SK-N-SH (cell line): Measurements from ENCODE around the gene PIGW. TPM values are rescaled to one million over a fixed set of nuclear protein-coding genes. Genes with fewer than 3 reads are reported as not detected.

ENCODE experiments used
- CTCF ChIA-PET: fragments of 300-600, 350-600 bp; formaldehyde crosslinking; extraction: SDS; loops from one replicate; lab custom pipeline; 2021; lab: Yijun Ruan, JAX
- POLR2A ChIA-PET: fragments of 350-600 bp; sonication (Branson Sonifier 250); formaldehyde crosslinking; extraction: SDS; loops from one replicate; lab custom pipeline; 2020; ENCODE audit warnings: antibody characterized with exemption, inconsistent platforms; lab: Yijun Ruan, JAX
- DNase-seq: peaks from one replicate; pipeline ENCODE4 v3.0.0; 2012
- H2AFZ ChIP-seq: fragments of 200-600 bp; sonication (generic); 2 replicates; pipeline ENCODE4 v1.8.1; 2016; ENCODE audit warnings: antibody characterized with exemption, mild to moderate bottlenecking, low read depth
- H3F3A ChIP-seq: fragments of 200-600 bp; sonication (generic); replicated peaks from 2 replicates; pipeline ENCODE3; 2016; ENCODE audit warnings: antibody characterized with exemption, mild to moderate bottlenecking; ENCODE audit not compliant: insufficient read depth
- H3K27ac ChIP-seq, 2 experiments: fragments of 200-500 bp in 1 of 2; fragments of 200-600 bp in 1 of 2; sonication (Bioruptor generic) in 1 of 2; sonication (generic), shearing (Covaris generic) in 1 of 2; 2 replicates each; pipeline versions ENCODE4 v1.5.1 to v1.6.1; 2014 to 2016; ENCODE audit warnings: low read depth in 2 of 2, inconsistent platforms in 1 of 2, low read length in 1 of 2, mild to moderate bottlenecking in 1 of 2, mixed read lengths in 1 of 2
- H3K27me3 ChIP-seq: fragments of 200-600 bp; sonication (generic), shearing (Covaris generic); 2 replicates; pipeline ENCODE4 v1.6.1; 2016; ENCODE audit warnings: mixed run types; ENCODE audit not compliant: insufficient read depth
- H3K36me3 ChIP-seq, 2 experiments: fragments of 200-500 bp in 1 of 2; fragments of 200-600 bp in 1 of 2; sonication (Bioruptor generic) in 1 of 2; sonication (generic) in 1 of 2; replicated peaks in 1 of 2; 2 replicates each; pipeline versions ENCODE3 to v1.5.1; 2014 to 2016; ENCODE audit warnings: low read length in 1 of 2, mild to moderate bottlenecking in 1 of 2; ENCODE audit not compliant: insufficient read depth in 2 of 2, control insufficient read depth in 1 of 2
- H3K4me1 ChIP-seq, 2 experiments: fragments of 200-500 bp in 1 of 2; fragments of 200-600 bp in 1 of 2; sonication (Bioruptor generic) in 1 of 2; sonication (generic), shearing (Covaris generic) in 1 of 2; 2 replicates each; pipeline versions ENCODE4 v1.5.1 to v1.6.1; 2014 to 2016; ENCODE audit warnings: low read depth in 1 of 2, low read length in 1 of 2, mixed run types in 1 of 2; ENCODE audit not compliant: insufficient read depth in 2 of 2, control insufficient read depth in 1 of 2
- H3K4me2 ChIP-seq: fragments of 200-600 bp; sonication (generic), shearing (Covaris generic); 2 replicates; pipeline ENCODE4 v1.6.1; 2017; ENCODE audit warnings: mixed run types
- H3K4me3 ChIP-seq, 2 experiments: fragments of 200-500 bp in 1 of 2; fragments of 200-600 bp in 1 of 2; sonication (Bioruptor generic) in 1 of 2; sonication (generic), shearing (Covaris generic) in 1 of 2; 2 replicates each; pipeline versions ENCODE4 v1.5.1 to v1.8.1; 2014 to 2016; ENCODE audit warnings: low read depth in 2 of 2, inconsistent platforms in 1 of 2, low read length in 1 of 2, mild to moderate bottlenecking in 1 of 2, mixed read lengths in 1 of 2, moderate library complexity in 1 of 2
- H3K79me2 ChIP-seq: fragments of 200-600 bp; sonication (generic); 2 replicates; pipeline ENCODE4 v1.8.1; 2017; ENCODE audit warnings: mild to moderate bottlenecking; ENCODE audit not compliant: insufficient read depth
- H3K9ac ChIP-seq: fragments of 200-600 bp; sonication (generic); 2 replicates; pipeline ENCODE4 v1.6.1; 2017; ENCODE audit warnings: mixed run types
- H3K9me2 ChIP-seq: fragments of 200-600 bp; sonication (generic); 2 replicates; pipeline ENCODE4 v1.6.1; 2017; ENCODE audit warnings: mixed run types
- H3K9me3 ChIP-seq: fragments of 200-600 bp; sonication (generic); 2 replicates; pipeline ENCODE4 v1.6.1; 2017; ENCODE audit warnings: mixed run types, mild to moderate bottlenecking, moderate library complexity
- H4K20me1 ChIP-seq: fragments of 200-600 bp; sonication (generic); 2 replicates; pipeline ENCODE4 v1.6.1; 2017; ENCODE audit warnings: mild to moderate bottlenecking, mixed run types; ENCODE audit not compliant: insufficient read depth
- CHD2 ChIP-seq: fragments of 150-350 bp; IDR thresholded peaks from 2 replicates; pipeline ENCODE4 v1.6.1; 2018; ENCODE audit warnings: low read length; ENCODE audit not compliant: partially characterized antibody
- FOSL2 ChIP-seq: IDR thresholded peaks from 2 replicates; pipeline ENCODE4 v1.4.0; 2012; ENCODE audit warnings: low read depth, mild to moderate bottlenecking, moderate library complexity, borderline replicate concordance
- FOXJ3 ChIP-seq: sonication (generic); formaldehyde crosslinking; IDR thresholded peaks from 2 replicates; pipeline ENCODE4 v1.5.1; 2020; ENCODE audit warnings: mild to moderate bottlenecking, missing genetic modification reagents
- IRF3 ChIP-seq: fragments of 150-350 bp; IDR thresholded peaks from 2 replicates; pipeline ENCODE4 v1.6.1; 2016; ENCODE audit warnings: mild to moderate bottlenecking, low read depth, low read length
- MAX ChIP-seq: IDR thresholded peaks from 2 replicates; pipeline ENCODE4 v1.4.0; 2012; ENCODE audit warnings: low read depth
- MEF2A ChIP-seq: IDR thresholded peaks from 2 replicates; pipeline ENCODE4 v1.4.0; 2012; ENCODE audit warnings: low read depth, borderline replicate concordance
- MXI1 ChIP-seq: IDR thresholded peaks from 2 replicates; pipeline ENCODE4 v1.6.1; 2012; ENCODE audit warnings: mild to moderate bottlenecking, low read depth, low read length, improper control_type of control experiment
- NFIC ChIP-seq: IDR thresholded peaks from 2 replicates; pipeline ENCODE4 v1.4.0; 2012; ENCODE audit warnings: borderline replicate concordance
- NRF1 ChIP-seq: IDR thresholded peaks from 2 replicates; pipeline ENCODE4 v1.6.1; 2012; ENCODE audit warnings: low read depth, mild to moderate bottlenecking, low read length
- RAD21 ChIP-seq: IDR thresholded peaks from 2 replicates; pipeline ENCODE4 v1.6.1; 2012; ENCODE audit warnings: mild to moderate bottlenecking, low read length
- SMC3 ChIP-seq: IDR thresholded peaks from 2 replicates; pipeline ENCODE4 v1.6.1; 2012; ENCODE audit warnings: low read depth, low read length, improper control_type of control experiment
- TEAD4 ChIP-seq: IDR thresholded peaks from 2 replicates; pipeline ENCODE4 v1.4.0; 2012; ENCODE audit warnings: mild to moderate bottlenecking, borderline replicate concordance; ENCODE audit not compliant: insufficient read depth
- USF1 ChIP-seq: IDR thresholded peaks from 2 replicates; pipeline ENCODE4 v1.4.0; 2012; ENCODE audit warnings: low read depth, borderline replicate concordance
- USF2 ChIP-seq: fragments of 150-350 bp; IDR thresholded peaks from 2 replicates; pipeline ENCODE4 v1.6.1; 2017; ENCODE audit warnings: antibody characterized with exemption, low read length, low read depth, borderline replicate concordance
- WGBS: methylation state at CpG from one replicate; pipeline ENCODE4 v1.1.6; 2017; ENCODE audit warnings: low lambda C conversion rate; 5-methylcytosine and 5-hydroxymethylcytosine counted together
- polyA plus RNA-seq, 3 experiments: library from polyadenylated mRNA; depleted of rRNA; stranded (reverse); fragments of >200 nt; gene quantifications; 2 replicates each; pipeline ENCODE4 v1.2.3, GENCODE V29; 2012

Gene PIGW
- polyA plus RNA-seq, 1 of the 3 experiments (the other 2 are of a cell fraction), result 10.1 TPM

GRCh38 chr17:36515837-36516236 lies 18.9 kb upstream of the PIGW start (continued):
- TF ChIP-seq USF2, result no peak
- no peak for TF ChIP-seq NRF1
- no peak for TF ChIP-seq MAX
- no peak for TF ChIP-seq CHD2
- no peak for TF ChIP-seq TEAD4
- no peak for TF ChIP-seq USF1
- no peak for TF ChIP-seq IRF3
- TF ChIP-seq MEF2A, result no peak
- no peak for TF ChIP-seq FOXJ3 (CRISPR knock-in tag)
- no peak for TF ChIP-seq FOSL2

GRCh38 chr17:36523113-36523512 lies 11.7 kb upstream of the PIGW start:
- no peaks in the 10 kb centered on the region for H4K20me1 ChIP-seq
- peaks cover 10% of the 10 kb centered on the region for H3K79me2 ChIP-seq
- no peaks in the 10 kb centered on the region for H3K4me1 ChIP-seq
- H3K27me3 ChIP-seq, result no peaks in the 10 kb centered on the region
- CTCF ChIA-PET, result interaction anchor here (1.0 kb wide), 1 partner anchor 11 kb away, joined by 4 read pairs; the partner anchor contains the start of genes MYO19 and PIGW
- no peak overlapping the region for H3K4me2 ChIP-seq
- DNase-seq, result no peak
- no peaks in the 10 kb centered on the region for H3K9me2 ChIP-seq
- H3K4me3 ChIP-seq, result no peak overlapping the region
- H3K36me3 ChIP-seq, result peaks cover 61 to 87% of the 10 kb centered on the region in 2 experiments
- no peak for TF ChIP-seq USF2
- no peak for TF ChIP-seq RAD21
- TF ChIP-seq IRF3, result no peak
- TF ChIP-seq SMC3, result no peak
- TF ChIP-seq MXI1, result no peak
- TF ChIP-seq NFIC, result no peak
- 82% methylated on average over 2 of the region's 2 CpGs for WGBS
- no peaks in the 10 kb centered on the region for H3F3A ChIP-seq
- POLR2A ChIA-PET, result interaction anchor here (1.6 kb wide), 1 partner anchor 11 kb away, joined by 4 read pairs; no protein-coding TSS in a partner anchor
- no peak overlapping the region for H3K27ac ChIP-seq
- H3K9me3 ChIP-seq, result no peaks in the 10 kb centered on the region
- no peak overlapping the region for H3K9ac ChIP-seq
- no peak overlapping the region for H2AFZ ChIP-seq
